Coronary artery (tissue), 2 donors: Measurements from ENCODE around the gene CACNA2D3.

Experiments
- DNase-seq: peaks from one replicate; pipeline ENCODE4 v3.0.0-alpha.2; 2017; ENCODE audit warnings: low spot score
- H3K27ac ChIP-seq, 2 donors: fragments of 200-600 bp; sonication (generic); one replicate each; pipeline ENCODE4 v1.5.1; 2016 to 2019
- H3K4me3 ChIP-seq: fragments of 200-600 bp; sonication (generic); 2 replicates; pipeline ENCODE4 v1.5.1; 2016; ENCODE audit warnings: mild to moderate bottlenecking, moderate library complexity
- CTCF ChIP-seq: fragments of 200-600 bp; sonication (generic); IDR thresholded peaks from one replicate; pipeline ENCODE4 v1.5.1; 2019; ENCODE audit warnings: antibody characterized with exemption

Gene CACNA2D3

GRCh38 chr3:54593653-54594052 is 471.3 kb downstream of the CACNA2D3 start:
- Histone ChIP-seq H3K27ac (no peak overlapping the region), H3K4me3 (no peak overlapping the region)
- no peak for DNase-seq
- no peak for TF ChIP-seq CTCF

GRCh38 chr3:54596087-54596486 is 473.7 kb downstream of the CACNA2D3 start:
- no peak for DNase-seq
- no peak overlapping the region for H3K4me3 ChIP-seq
- TF ChIP-seq CTCF, result no peak
- H3K27ac ChIP-seq, result no peak overlapping the region

DNA sequence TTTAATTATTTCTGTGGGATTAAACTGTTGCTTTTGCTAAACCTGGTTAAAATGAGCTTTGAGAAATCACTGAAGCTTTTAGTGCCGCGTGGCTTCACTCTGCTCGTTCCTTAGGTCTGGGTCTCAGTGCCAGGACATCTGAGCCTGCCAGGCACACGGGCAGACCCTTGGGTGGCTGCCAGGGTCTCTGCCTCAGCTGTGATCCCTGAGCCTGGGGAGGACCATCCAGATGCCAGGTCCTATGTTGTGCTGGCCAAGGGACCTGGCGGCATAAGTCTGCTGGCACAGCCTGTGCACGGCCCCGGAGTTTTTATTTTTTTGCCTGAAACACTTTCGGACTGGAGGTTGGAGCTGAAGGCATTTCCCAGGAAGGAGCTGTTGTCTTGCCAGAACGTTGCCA is 477.4 kb downstream of the CACNA2D3 start:
- no peak for DNase-seq
- no peak overlapping the region for H3K27ac ChIP-seq
- peak overlapping the region; percentile 54 for H3K4me3 ChIP-seq
- TF ChIP-seq CTCF, result no peak

- Histone ChIP-seq H3K4me3 (peak overlapping the region; percentile 54), H3K27ac (peak overlapping the region in 1 of 2 donors; percentile 11)
- DNase-seq, result no peak
- TF ChIP-seq CTCF, result no peak
Observed at GRCh38 chr3:54600441-54601204, 478.3 kb downstream of the CACNA2D3 start.

DNA sequence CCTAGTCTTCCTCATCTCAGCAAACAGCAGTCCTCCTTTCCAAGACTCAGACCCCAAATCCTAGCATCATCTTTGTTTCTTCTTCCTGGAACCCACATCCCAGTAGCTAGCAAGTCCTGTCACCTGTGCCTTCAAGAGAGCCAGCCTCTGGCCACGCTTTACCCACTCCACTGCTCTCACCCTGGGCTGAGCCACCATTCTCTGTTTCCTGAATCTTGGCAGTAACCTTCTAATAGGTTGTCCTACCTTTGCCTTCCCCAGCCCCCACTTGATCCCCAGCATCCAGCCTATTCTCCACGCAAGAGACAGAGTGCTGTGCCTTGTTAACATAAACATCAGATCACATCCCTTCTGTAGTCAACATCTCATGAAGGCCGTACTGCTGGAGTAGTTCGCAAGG is 482.1 kb downstream of the CACNA2D3 start:
- Histone ChIP-seq H3K27ac (no peak overlapping the region), H3K4me3 (no peak overlapping the region)
- TF ChIP-seq CTCF, result no peak
- DNase-seq, result no peak

DNA sequence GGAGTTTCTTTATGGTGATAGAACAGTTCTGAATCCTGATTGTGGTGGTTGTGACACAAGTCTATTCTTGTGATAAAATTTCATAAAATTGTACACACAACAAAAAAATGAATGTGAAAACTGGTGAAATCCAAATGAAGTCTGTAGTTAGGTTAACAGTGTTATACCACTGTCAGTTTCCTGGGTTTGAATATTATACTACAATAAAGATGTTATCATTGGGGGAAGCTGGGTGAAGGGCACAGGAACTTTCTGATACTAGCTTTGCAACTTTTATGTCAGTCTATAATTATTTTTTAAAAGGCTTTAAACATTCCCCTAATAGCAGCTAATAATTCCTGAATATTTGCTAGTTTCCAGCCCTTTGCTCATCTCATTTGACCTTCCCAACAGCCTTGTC is 485.7 kb downstream of the CACNA2D3 start:
- no peak for TF ChIP-seq CTCF
- no peak overlapping the region for H3K4me3 ChIP-seq
- no peak overlapping the region for H3K27ac ChIP-seq
- no peak for DNase-seq

- DNase-seq, result peak; percentile 26
- no peak for TF ChIP-seq CTCF
- no peak overlapping the region for H3K4me3 ChIP-seq
- H3K27ac ChIP-seq, result no peak overlapping the region
Observed at GRCh38 chr3:54619053-54619452, 496.7 kb downstream of the CACNA2D3 start.
